C4-2B (cell line): ENCODE results near the gene TES.

ENCODE experiments used
- H3K27ac ChIP-seq: fragments of 450-650 bp; 2 replicates; pipeline ENCODE4 v1.5.1; 2017
- CTCF ChIP-seq: fragments of 450-650 bp; conservative IDR thresholded peaks from 2 replicates; pipeline ENCODE4 v1.5.1; 2017; ENCODE audit warnings: mild to moderate bottlenecking
- ZFX ChIP-seq: fragments of 450-650 bp; IDR thresholded peaks from 2 replicates; pipeline ENCODE4 v1.6.1; 2017

Gene TES

GRCh38 chr7:116273918-116274301 lies 63.6 kb downstream of the TES start:
- TF ChIP-seq CTCF (no peak), ZFX (no peak)
- no peak overlapping the region for H3K27ac ChIP-seq

- TF ChIP-seq CTCF (no peak), ZFX (no peak)
These were observed 66.7 kb downstream of the TES start for GRCh38 chr7:116277070-116277469.

GRCh38 chr7:116279217-116279616 lies 68.9 kb downstream of the TES start:
- TF ChIP-seq CTCF (no peak), ZFX (no peak)
- no peak overlapping the region for H3K27ac ChIP-seq

More at GRCh38 chr7:116277070-116277469, 66.7 kb downstream of the TES start:
- H3K27ac ChIP-seq = no peak overlapping the region

GRCh38 chr7:116280803-116281202 lies 70.5 kb downstream of the TES start:
- no peak overlapping the region for H3K27ac ChIP-seq
- no peak for TF ChIP-seq ZFX
- TF ChIP-seq CTCF = no peak

GRCh38 chr7:116283595-116284204 lies 73.4 kb downstream of the TES start:
- no peak for TF ChIP-seq ZFX
- no peak for TF ChIP-seq CTCF
- no peak overlapping the region for H3K27ac ChIP-seq

GRCh38 chr7:116284390-116284789 lies 74.1 kb downstream of the TES start:
- TF ChIP-seq ZFX (no peak), CTCF (no peak)
- H3K27ac ChIP-seq = no peak overlapping the region

GRCh38 chr7:116285252-116285651 lies 74.9 kb downstream of the TES start:
- TF ChIP-seq ZFX = no peak
- TF ChIP-seq CTCF = no peak
- no peak overlapping the region for H3K27ac ChIP-seq
